ENCODE data around the gene ITGA2B.

ITGA2B gene

DNA sequence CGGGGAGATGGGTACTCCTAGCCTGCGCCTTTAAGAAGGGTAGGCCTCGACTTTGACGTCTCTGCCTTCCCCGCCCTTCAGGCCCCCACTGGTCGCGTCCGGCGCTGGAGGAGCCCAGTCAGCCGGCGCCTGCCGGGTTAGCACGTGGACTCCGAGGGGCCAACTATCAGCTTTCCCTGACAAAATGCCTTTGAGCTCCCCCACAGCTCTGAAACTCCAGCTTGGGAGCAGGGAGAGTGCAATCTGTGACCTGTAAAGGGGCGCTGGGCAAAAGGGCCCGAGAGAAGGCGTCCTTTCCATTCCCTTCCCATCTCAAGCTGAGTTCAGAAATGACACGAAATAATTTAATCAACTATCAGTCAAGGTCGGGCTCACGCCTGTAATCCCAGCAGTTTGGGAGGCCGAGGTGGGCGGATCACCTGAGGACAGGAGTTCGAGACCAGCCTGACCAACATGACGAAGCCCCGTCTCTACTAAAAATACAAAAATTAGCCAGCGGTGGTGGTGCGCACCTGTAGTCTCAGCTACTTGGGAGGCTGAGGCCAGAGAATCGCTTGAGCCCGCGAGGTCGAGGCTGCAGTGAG, 62.5 kb downstream of the ITGA2B start:
- 0 out of 2 replicates have a peak overlapping the region, but pooled peaks have one; percentile 2 for H3K27ac ChIP-seq
- H3K4me3 ChIP-seq (ENCODE audit: low read depth, low read length), result no peak overlapping the region

DNA sequence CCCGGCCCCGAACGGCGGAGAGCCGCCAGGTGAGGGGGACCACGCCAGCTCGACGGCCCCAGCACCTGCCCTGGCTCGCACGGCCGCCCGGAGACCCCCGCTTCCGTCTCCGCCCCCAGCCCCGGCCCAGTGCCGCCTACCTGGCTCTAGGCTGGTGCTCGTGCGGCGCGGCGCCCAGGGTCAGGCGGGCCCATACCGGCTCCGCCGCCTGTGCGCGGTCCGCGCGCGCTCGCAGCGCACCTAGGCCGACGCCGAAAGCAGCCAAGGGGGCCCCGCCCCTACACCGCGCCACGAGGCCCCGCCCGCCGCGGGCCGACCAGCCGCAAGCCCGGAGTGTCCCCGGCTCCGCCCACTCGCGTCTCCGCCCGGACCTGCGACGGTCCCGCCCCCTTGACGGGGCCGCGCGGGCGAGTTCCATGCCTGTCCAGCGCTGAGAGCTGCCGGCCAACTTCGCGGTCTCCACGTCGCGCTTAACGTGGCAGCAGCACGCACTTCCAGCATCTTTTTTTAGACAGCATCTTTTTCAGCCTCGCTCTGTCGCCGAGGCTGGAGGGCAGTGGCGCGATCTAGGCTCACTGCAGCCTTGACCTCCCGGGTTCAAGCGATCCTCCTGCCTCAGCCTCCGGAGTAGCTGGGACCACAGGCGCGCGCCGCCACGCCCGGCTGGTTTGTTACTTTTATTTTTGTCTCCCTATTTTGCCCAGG, 64.7 kb downstream of the ITGA2B start, which contains the start of gene SLC25A39:
TSS of gene SLC25A39 (minus strand) at position 253 of the 705 bp plus-strand sequence. CDS start 1,261 bp downstream, outside the sequence.
- peak; percentile 96 for DNase-seq
- H3K36me3 ChIP-seq, result peaks cover 35% of the 10 kb centered on the region
- peak within 1 kb of the TSS; percentile 91 for H3K4me3 ChIP-seq (ENCODE audit: low read depth, low read length)
- H3K9me3 ChIP-seq (ENCODE audit: severe bottlenecking), result peaks cover 8% of the 10 kb centered on the region
- no peaks in the 10 kb centered on the region for H3K27me3 ChIP-seq (ENCODE audit: insufficient read depth, low read depth, severe bottlenecking)
- TF ChIP-seq, protein P1, sequence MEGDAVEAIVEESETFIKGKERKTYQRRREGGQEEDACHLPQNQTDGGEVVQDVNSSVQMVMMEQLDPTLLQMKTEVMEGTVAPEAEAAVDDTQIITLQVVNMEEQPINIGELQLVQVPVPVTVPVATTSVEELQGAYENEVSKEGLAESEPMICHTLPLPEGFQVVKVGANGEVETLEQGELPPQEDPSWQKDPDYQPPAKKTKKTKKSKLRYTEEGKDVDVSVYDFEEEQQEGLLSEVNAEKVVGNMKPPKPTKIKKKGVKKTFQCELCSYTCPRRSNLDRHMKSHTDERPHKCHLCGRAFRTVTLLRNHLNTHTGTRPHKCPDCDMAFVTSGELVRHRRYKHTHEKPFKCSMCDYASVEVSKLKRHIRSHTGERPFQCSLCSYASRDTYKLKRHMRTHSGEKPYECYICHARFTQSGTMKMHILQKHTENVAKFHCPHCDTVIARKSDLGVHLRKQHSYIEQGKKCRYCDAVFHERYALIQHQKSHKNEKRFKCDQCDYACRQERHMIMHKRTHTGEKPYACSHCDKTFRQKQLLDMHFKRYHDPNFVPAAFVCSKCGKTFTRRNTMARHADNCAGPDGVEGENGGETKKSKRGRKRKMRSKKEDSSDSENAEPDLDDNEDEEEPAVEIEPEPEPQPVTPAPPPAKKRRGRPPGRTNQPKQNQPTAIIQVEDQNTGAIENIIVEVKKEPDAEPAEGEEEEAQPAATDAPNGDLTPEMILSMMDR (IDR thresholded peaks at IDR 0.05; ENCODE audit: low read depth, low read length), result no peak
- H3K27ac ChIP-seq, result peak within 1 kb of the TSS; percentile 87

More for the DNA sequence above, 62.5 kb downstream of the ITGA2B start:
- peak; percentile 99 for DNase-seq
- TF ChIP-seq, protein P1 (IDR thresholded peaks at IDR 0.05; ENCODE audit: low read depth, low read length), result no peak
- H3K9me3 ChIP-seq (ENCODE audit: severe bottlenecking), result peaks cover 8% of the 10 kb centered on the region
- H3K36me3 ChIP-seq, result peaks cover 13% of the 10 kb centered on the region
- no peaks in the 10 kb centered on the region for H3K27me3 ChIP-seq (ENCODE audit: insufficient read depth, low read depth, severe bottlenecking)

DNA sequence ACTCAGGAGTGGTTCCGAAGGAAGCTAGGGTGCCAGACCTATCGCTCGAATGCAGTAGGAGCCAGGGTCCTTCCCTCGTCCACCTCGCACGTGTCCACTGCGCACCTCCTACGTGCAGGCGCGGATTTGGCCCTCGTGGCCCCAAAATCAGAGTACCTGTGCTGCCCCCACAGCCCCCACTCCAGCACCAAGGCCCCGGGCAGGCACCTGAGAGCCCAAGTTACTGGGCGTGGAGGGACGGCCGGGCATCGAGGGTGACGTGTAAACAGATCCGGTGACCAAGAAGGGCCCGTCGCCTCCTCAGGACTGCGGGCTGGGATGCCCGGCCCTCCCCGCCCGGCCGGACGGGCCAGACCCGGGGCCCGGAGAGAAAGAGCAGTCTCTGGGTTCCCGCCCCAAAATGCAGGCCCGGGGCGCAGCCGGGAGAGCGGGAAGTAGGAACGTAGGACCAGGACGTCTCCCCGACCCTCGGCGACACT, 65.3 kb downstream of the ITGA2B start:
- peak overlapping the region; percentile 91 for H3K4me3 ChIP-seq (ENCODE audit: low read depth, low read length)
- H3K27ac ChIP-seq, result peak overlapping the region; percentile 87
- DNase-seq, result no peak
- TF ChIP-seq, protein P1 (IDR thresholded peaks at IDR 0.05; ENCODE audit: low read depth, low read length), result no peak
- peaks cover 41% of the 10 kb centered on the region for H3K36me3 ChIP-seq
- H3K9me3 ChIP-seq (ENCODE audit: severe bottlenecking), result peaks cover 8% of the 10 kb centered on the region
- H3K27me3 ChIP-seq (ENCODE audit: insufficient read depth, low read depth, severe bottlenecking), result no peaks in the 10 kb centered on the region

DNA sequence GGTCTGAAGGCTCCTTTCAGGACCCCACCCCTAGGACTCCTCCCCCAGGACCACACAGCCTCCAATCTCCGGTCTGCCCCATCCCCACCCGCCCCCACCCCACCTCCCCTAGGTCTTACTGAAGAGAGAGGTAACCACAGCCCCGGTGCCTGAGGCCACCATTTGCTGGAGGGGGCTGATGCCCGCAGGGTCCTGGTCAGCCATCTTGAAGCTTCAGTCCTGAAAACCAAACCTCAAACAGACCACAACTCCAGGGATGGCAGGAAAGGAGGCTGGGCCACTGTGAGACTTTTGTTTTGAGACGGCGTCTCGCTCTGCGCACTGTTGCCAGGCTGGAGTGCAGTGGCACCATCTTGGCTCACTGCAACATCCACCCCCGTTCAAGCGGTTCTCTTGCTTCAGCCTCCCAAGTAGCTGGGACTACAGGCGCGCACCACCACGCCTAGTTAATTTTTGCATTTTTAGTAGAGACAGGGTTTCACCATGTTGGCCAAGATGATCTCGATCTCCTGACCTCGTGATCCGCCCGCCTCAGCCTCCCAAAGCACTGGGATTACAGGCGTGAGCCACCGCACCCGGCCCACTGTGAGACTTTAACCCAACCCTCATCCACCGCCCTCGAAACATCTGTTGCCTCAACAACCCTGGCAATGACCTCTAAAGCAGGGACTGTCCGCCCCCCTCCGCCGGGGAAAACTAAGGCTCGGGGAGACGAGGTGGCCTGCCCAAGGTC, 65.9 kb downstream of the ITGA2B start:
- Histone ChIP-seq H3K4me3 (ENCODE audit: low read depth, low read length) (peak overlapping the region; percentile 91), H3K27me3 (ENCODE audit: insufficient read depth, low read depth, severe bottlenecking) (no peaks in the 10 kb centered on the region), H3K36me3 (peaks cover 47% of the 10 kb centered on the region), H3K27ac (peak overlapping the region; percentile 87), H3K9me3 (ENCODE audit: severe bottlenecking) (peaks cover 8% of the 10 kb centered on the region)
- TF ChIP-seq, protein P1 (IDR thresholded peaks at IDR 0.05; ENCODE audit: low read depth, low read length), result no peak
- peak; percentile 66 for DNase-seq

DNA sequence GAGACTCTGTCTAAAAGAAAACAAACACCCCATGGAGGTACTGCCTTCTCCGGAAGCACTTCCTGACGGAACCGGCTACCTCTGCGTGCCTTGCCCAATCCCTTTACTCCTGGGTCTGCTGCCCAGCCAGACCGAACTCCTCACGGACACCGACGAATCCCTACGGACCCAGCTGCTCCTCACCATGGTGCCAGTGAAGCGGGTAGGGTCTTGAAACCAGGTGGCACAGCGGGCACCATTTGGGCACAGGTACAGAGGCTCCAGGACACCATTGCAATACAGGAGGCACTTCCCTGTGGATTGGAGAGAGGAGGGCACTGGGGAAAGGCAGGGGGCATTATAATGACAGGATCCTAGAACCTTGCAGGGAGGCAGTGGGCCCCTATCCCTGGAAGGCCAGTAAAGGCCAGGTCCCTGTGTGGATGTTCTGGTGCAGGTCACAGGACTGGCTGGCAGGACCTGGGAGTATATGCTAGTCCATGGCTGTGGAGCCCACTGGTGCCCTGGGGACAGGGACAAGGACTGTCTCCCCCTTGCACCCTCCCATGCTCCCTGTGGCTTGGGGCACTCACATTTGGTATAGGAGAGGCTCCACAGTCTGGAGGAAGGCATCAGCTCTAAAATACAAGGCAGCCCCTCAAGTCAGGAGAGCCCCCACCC, 67.1 kb downstream of the ITGA2B start:
- Histone ChIP-seq H3K27me3 (ENCODE audit: insufficient read depth, low read depth, severe bottlenecking) (no peaks in the 10 kb centered on the region), H3K9me3 (ENCODE audit: severe bottlenecking) (peaks cover 8% of the 10 kb centered on the region), H3K27ac (no peak overlapping the region), H3K36me3 (peaks cover 57% of the 10 kb centered on the region), H3K4me3 (ENCODE audit: low read depth, low read length) (no peak overlapping the region)
- TF ChIP-seq, protein P1 (IDR thresholded peaks at IDR 0.05; ENCODE audit: low read depth, low read length), result no peak
- no peak for DNase-seq
